Adrenal gland (tissue), 5 donors: ENCODE results near the gene HAT1.

Experiments used
- POLR2A ChIP-seq, 2 donors: fragments of 450-650 bp; IDR thresholded peaks; one replicate each; pipeline ENCODE4 v1.6.1; 2017; ENCODE audit warnings: antibody characterized with exemption in 2 of 2, mild to moderate bottlenecking in 2 of 2, moderate library complexity in 1 of 2
- TF ChIP-seq, protein P1 (sequence below), 6 experiments: fragments of 450-650 bp in 4 of 6; fragments of 200-600 bp in 2 of 6; sonication (generic) in 1 of 6; IDR thresholded peaks; 1 replicate in 5 of 6; 2 replicates in 1 of 6; pipeline versions ENCODE4 v1.5.1 to v1.8.0; 2016 to 2021; ENCODE audit warnings: antibody characterized with exemption in 6 of 6, mild to moderate bottlenecking in 2 of 6, moderate library complexity in 1 of 6
- donor health status: DM: no; HTN: no; CAD: no.

DNA sequence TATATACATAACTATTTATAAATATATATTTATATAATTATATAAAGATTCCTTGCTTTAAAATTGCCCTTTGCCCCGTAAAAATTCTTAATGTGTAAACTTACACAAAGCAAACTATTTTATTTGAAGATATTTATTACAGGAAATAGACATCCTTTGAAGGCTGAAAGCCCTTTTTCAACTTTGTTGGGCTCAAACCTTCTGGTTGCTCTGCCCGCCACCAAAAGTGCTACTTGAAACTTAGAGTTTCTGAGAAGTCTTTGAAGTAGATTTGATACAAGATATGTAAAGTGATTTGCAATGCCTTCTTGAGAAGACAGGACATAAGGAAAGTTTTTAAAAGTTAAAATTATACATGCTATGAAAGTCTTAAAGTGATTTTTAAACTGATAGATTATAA is 40.9 kb downstream of the HAT1 start:
- TF ChIP-seq, protein P1, sequence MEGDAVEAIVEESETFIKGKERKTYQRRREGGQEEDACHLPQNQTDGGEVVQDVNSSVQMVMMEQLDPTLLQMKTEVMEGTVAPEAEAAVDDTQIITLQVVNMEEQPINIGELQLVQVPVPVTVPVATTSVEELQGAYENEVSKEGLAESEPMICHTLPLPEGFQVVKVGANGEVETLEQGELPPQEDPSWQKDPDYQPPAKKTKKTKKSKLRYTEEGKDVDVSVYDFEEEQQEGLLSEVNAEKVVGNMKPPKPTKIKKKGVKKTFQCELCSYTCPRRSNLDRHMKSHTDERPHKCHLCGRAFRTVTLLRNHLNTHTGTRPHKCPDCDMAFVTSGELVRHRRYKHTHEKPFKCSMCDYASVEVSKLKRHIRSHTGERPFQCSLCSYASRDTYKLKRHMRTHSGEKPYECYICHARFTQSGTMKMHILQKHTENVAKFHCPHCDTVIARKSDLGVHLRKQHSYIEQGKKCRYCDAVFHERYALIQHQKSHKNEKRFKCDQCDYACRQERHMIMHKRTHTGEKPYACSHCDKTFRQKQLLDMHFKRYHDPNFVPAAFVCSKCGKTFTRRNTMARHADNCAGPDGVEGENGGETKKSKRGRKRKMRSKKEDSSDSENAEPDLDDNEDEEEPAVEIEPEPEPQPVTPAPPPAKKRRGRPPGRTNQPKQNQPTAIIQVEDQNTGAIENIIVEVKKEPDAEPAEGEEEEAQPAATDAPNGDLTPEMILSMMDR (IDR thresholded peaks at IDR 0.05) = no peak
- no peak for TF ChIP-seq POLR2A (IDR thresholded peaks at IDR 0.05)
